ENCODE results near the gene NRAP.

GRCh38 chr10:113552701-113553100 lies 111.1 kb downstream of the NRAP start, which contains the start of gene HABP2:
- TF ChIP-seq, protein P1, sequence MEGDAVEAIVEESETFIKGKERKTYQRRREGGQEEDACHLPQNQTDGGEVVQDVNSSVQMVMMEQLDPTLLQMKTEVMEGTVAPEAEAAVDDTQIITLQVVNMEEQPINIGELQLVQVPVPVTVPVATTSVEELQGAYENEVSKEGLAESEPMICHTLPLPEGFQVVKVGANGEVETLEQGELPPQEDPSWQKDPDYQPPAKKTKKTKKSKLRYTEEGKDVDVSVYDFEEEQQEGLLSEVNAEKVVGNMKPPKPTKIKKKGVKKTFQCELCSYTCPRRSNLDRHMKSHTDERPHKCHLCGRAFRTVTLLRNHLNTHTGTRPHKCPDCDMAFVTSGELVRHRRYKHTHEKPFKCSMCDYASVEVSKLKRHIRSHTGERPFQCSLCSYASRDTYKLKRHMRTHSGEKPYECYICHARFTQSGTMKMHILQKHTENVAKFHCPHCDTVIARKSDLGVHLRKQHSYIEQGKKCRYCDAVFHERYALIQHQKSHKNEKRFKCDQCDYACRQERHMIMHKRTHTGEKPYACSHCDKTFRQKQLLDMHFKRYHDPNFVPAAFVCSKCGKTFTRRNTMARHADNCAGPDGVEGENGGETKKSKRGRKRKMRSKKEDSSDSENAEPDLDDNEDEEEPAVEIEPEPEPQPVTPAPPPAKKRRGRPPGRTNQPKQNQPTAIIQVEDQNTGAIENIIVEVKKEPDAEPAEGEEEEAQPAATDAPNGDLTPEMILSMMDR (conservative IDR thresholded peaks at IDR 0.05; ENCODE audit: low read length), result no peak
- TF ChIP-seq EZH2phosphoT487 (IDR thresholded peaks at IDR 0.05; ENCODE audit: borderline replicate concordance), result no peak
